ENCODE measurements around the gene CGRRF1. TPM values are rescaled to one million over a fixed set of nuclear protein-coding genes. Genes with fewer than 3 reads are reported as not detected.

Gene CGRRF1
- total and polyA plus RNA-seq, 9 of the 15 experiments (the other 6 are each of a cell fraction or from before 2014, with no cell fraction given), result 2.8 to 15.8 (median 4.6) TPM

DNA sequence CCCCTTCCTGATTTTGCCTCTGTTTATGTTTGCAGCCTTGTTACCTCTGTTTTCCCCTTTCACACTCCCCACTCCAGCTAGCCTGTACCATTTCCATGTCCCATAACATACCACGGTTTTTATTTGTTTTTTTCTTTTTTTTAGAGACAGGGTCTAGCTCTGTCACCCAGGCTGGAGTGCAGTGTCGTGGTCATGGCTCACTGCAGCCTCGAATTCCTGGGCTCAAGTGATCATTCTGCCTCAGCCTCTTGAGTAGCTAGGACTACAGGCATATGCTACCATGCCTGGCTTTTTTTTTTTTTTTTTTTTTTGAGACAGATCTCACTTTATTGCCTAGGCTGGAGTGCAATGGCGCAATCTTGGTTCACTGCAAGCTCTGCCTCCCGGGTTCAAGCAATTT, 38.8 kb downstream of the CGRRF1 start:
- FAIRE-seq (no peak), ATAC-seq (no peak), DNase-seq (ENCODE audit: extremely low read depth in 1 of 4, low spot score in 3 of 4) (no peak)
- in situ Hi-C loops (cut with MboI) (no loop called here), intact Hi-C loops (cut with micrococcal nuclease) (no loop called here)
- BruUV-seq (replicated peaks), result no TSS peak
- CTCF ChIA-PET (ENCODE audit: low intra/inter-chr PET ratio), result no interaction called here
- Histone ChIP-seq H3K9ac (ENCODE audit: insufficient read depth in 1 of 2, low read depth in 2 of 2, low read length in 2 of 2) (no peak overlapping the region), H2AFZ (ENCODE audit: low read depth, low read length) (no peak overlapping the region), H3K27me3 (ENCODE audit: control insufficient read depth in 2 of 2, insufficient read depth in 2 of 2, low read length in 2 of 2) (no peaks in the 10 kb centered on the region), H4K20me1 (replicated peaks; ENCODE audit: control insufficient read depth, insufficient read depth, low read length) (no peaks in the 10 kb centered on the region), H3K27ac (ENCODE audit: extremely low read depth, low read depth, low read length) (no peak overlapping the region), H3K36me3 (ENCODE audit: control insufficient read depth, insufficient read depth, low read length) (no peaks in the 10 kb centered on the region), H3K4me1 (replicated peaks in 1 of 2; ENCODE audit: control insufficient read depth in 2 of 2, insufficient read depth in 2 of 2, low read length in 2 of 2) (no peaks in the 10 kb centered on the region), H3K9me1 (ENCODE audit: control insufficient read depth, insufficient read depth, low read length) (no peaks in the 10 kb centered on the region), H3K79me2 (ENCODE audit: control insufficient read depth, insufficient read depth, low read length) (no peaks in the 10 kb centered on the region), H3K4me2 (ENCODE audit: insufficient read depth, low read length) (no peak overlapping the region), H3K9me3 (replicated peaks; ENCODE audit: control insufficient read depth, insufficient read depth, low read depth, low read length) (no peaks in the 10 kb centered on the region), H3K4me3 (no peak overlapping the region)
- no peak for TF ChIP-seq ARID2 (IDR thresholded peaks at IDR 0.05)
- TF ChIP-seq ZNF175 (CRISPR knock-in tag; IDR thresholded peaks at IDR 0.05; ENCODE audit: low read depth), result no peak
- TF ChIP-seq U2AF1 (optimal IDR thresholded peaks at IDR 0.05; ENCODE audit: low read depth, low read length), result no peak
- no peak for TF ChIP-seq NFIC (IDR thresholded peaks at IDR 0.05)
- no peak for TF ChIP-seq ARID1B (IDR thresholded peaks at IDR 0.05)
- no peak for TF ChIP-seq E2F5 (CRISPR knock-in tag; IDR thresholded peaks at IDR 0.05)
- TF ChIP-seq, protein P1, sequence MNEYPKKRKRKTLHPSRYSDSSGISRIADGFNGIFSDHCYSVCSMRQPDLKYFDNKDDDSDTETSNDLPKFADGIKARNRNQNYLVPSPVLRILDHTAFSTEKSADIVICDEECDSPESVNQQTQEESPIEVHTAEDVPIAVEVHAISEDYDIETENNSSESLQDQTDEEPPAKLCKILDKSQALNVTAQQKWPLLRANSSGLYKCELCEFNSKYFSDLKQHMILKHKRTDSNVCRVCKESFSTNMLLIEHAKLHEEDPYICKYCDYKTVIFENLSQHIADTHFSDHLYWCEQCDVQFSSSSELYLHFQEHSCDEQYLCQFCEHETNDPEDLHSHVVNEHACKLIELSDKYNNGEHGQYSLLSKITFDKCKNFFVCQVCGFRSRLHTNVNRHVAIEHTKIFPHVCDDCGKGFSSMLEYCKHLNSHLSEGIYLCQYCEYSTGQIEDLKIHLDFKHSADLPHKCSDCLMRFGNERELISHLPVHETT (CRISPR knock-in tag; conservative IDR thresholded peaks at IDR 0.05 in 1 of 2, IDR thresholded peaks at IDR 0.05 in 1 of 2), result no peak
- TF ChIP-seq DPF2 (IDR thresholded peaks at IDR 0.05), result no peak
- no peak for TF ChIP-seq ETV6 (IDR thresholded peaks at IDR 0.05; ENCODE audit: borderline replicate concordance in 1 of 2, low read depth in 2 of 2, low read length in 1 of 2)
- no peak for TF ChIP-seq ETV6 (CRISPR knock-in tag; IDR thresholded peaks at IDR 0.05; ENCODE audit: borderline replicate concordance)
- no peak for TF ChIP-seq POLR2B (IDR thresholded peaks at IDR 0.05; ENCODE audit: low read depth, partially characterized antibody)
- 0% methylated on average over 3 of the region's 5 CpGs for WGBS (ENCODE audit: insufficient coverage, low coverage, missing lambda C conversion rate)
- POLR2A ChIA-PET, result interaction anchor here (1.0 kb wide), 1 partner anchor 21 kb away, joined by 4 read pairs; no protein-coding TSS in a partner anchor

Measured in K562 (cell line).